Loucy (cell line): Measurements from ENCODE around the gene RPUSD2.

Experiments
- H2AFZ ChIP-seq: fragments of 200-600 bp; sonication (generic); 2 replicates; pipeline ENCODE4 v1.6.0; 2016; ENCODE audit warnings: antibody characterized with exemption, mild to moderate bottlenecking, low read length, moderate library complexity
- H3F3A ChIP-seq: fragments of 200-600 bp; 2 replicates; pipeline ENCODE4 v1.6.0; 2016; ENCODE audit warnings: antibody characterized with exemption, low read depth, mild to moderate bottlenecking
- H3K27me3 ChIP-seq: fragments of 200-600 bp; sonication (generic); 2 replicates; pipeline ENCODE4 v1.6.1; 2014; ENCODE audit warnings: low read length, mild to moderate bottlenecking; ENCODE audit not compliant: insufficient read depth, poor library complexity, severe bottlenecking
- H3K36me3 ChIP-seq: fragments of 200-600 bp; sonication (generic); 2 replicates; pipeline ENCODE4 v1.6.1; 2016; ENCODE audit warnings: low read length; ENCODE audit not compliant: insufficient read depth
- H3K4me1 ChIP-seq: fragments of 200-600 bp; sonication (generic); 2 replicates; pipeline ENCODE4 v1.5.1; 2014; ENCODE audit warnings: low read length, mild to moderate bottlenecking; ENCODE audit not compliant: insufficient read depth, poor library complexity, severe bottlenecking
- H3K4me2 ChIP-seq: fragments of 200-600 bp; sonication (generic); 2 replicates; pipeline ENCODE4 v1.6.0; 2014; ENCODE audit warnings: antibody characterized with exemption, low read length, low read depth, mild to moderate bottlenecking; ENCODE audit not compliant: poor library complexity, severe bottlenecking
- H3K4me3 ChIP-seq: fragments of 200-600 bp; sonication (generic); 2 replicates; pipeline ENCODE4 v1.5.1; 2014; ENCODE audit warnings: low read length, mild to moderate bottlenecking, mixed read lengths; ENCODE audit not compliant: poor library complexity, severe bottlenecking
- H3K79me2 ChIP-seq: fragments of 200-600 bp; sonication (generic); 2 replicates; pipeline ENCODE4 v1.6.1; 2014; ENCODE audit warnings: low read length; ENCODE audit not compliant: insufficient read depth
- H3K9ac ChIP-seq: fragments of 200-600 bp; sonication (generic); 2 replicates; pipeline ENCODE4 v1.6.0; 2014; ENCODE audit warnings: mild to moderate bottlenecking, low read depth, low read length, moderate library complexity; ENCODE audit not compliant: poor library complexity, severe bottlenecking
- H3K9me2 ChIP-seq: fragments of 200-600 bp; sonication (generic); replicated peaks from 2 replicates; pipeline ENCODE4 v1.6.1; 2016; ENCODE audit warnings: low read depth, low read length, mixed read lengths
- H3K9me3 ChIP-seq: fragments of 200-600 bp; sonication (generic); 2 replicates; pipeline ENCODE4 v1.6.1; 2014; ENCODE audit warnings: mild to moderate bottlenecking, antibody characterized with exemption, low read length, low read depth; ENCODE audit not compliant: insufficient read depth
- H4K20me1 ChIP-seq: fragments of 200-600 bp; sonication (generic); 2 replicates; pipeline ENCODE4 v1.6.0; 2014; ENCODE audit warnings: antibody characterized with exemption, low read length, mild to moderate bottlenecking; ENCODE audit not compliant: insufficient read depth, poor library complexity, severe bottlenecking
- EZH2phosphoT487 ChIP-seq: fragments of 200-600 bp; IDR thresholded peaks from 2 replicates; pipeline ENCODE4 v1.6.1; 2018; ENCODE audit warnings: antibody characterized with exemption, mild to moderate bottlenecking, moderate library complexity, borderline replicate concordance
- TF ChIP-seq, protein P1 (sequence below): fragments of 200-600 bp; sonication (generic); conservative IDR thresholded peaks from 2 replicates; pipeline ENCODE4 v1.5.1; 2014; ENCODE audit warnings: mild to moderate bottlenecking, antibody characterized with exemption, low read length

Gene RPUSD2

DNA sequence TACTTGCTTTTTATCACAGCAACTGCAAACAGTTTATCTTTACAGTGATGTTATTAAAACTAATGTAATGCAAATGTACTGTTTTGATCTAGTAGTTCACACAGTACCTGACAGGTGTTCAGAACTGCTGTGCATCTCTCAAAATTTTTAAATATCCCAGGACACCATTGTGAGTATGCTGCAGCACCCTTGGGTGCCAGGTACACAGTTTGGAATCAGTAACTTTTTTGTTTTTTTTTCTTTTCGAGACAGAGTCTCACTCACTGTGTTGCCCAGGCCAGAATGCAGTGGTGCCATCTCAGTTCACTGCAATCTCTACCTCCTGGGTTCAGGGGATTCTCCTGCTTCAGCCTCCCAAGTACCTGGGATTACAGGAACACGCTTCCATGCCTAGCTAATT lies 27.9 kb downstream of the RPUSD2 start:
- Histone ChIP-seq H3K9ac (no peak overlapping the region), H3K4me2 (peak overlapping the region; percentile 90), H3F3A (no peaks in the 10 kb centered on the region), H2AFZ (no peak overlapping the region), H3K9me3 (no peaks in the 10 kb centered on the region), H3K4me1 (peaks cover 17% of the 10 kb centered on the region), H3K4me3 (peak overlapping the region; percentile 47), H4K20me1 (peaks cover 10% of the 10 kb centered on the region), H3K36me3 (no peaks in the 10 kb centered on the region), H3K9me2 (no peaks in the 10 kb centered on the region), H3K27me3 (no peaks in the 10 kb centered on the region), H3K79me2 (peaks cover 77% of the 10 kb centered on the region)
- TF ChIP-seq EZH2phosphoT487, result no peak

- Histone ChIP-seq H4K20me1 (peaks cover 10% of the 10 kb centered on the region), H3K4me2 (peak overlapping the region; percentile 90), H3K9me2 (no peaks in the 10 kb centered on the region), H3K4me3 (peak overlapping the region; percentile 47), H3K79me2 (peaks cover 87% of the 10 kb centered on the region), H3K4me1 (peaks cover 17% of the 10 kb centered on the region), H3K9ac (no peak overlapping the region), H2AFZ (no peak overlapping the region), H3K36me3 (peaks cover under 1% of the 10 kb centered on the region; the same call in 1 of the 2 replicates), H3F3A (no peaks in the 10 kb centered on the region), H3K27me3 (no peaks in the 10 kb centered on the region), H3K9me3 (no peaks in the 10 kb centered on the region)
- TF ChIP-seq, protein P1, sequence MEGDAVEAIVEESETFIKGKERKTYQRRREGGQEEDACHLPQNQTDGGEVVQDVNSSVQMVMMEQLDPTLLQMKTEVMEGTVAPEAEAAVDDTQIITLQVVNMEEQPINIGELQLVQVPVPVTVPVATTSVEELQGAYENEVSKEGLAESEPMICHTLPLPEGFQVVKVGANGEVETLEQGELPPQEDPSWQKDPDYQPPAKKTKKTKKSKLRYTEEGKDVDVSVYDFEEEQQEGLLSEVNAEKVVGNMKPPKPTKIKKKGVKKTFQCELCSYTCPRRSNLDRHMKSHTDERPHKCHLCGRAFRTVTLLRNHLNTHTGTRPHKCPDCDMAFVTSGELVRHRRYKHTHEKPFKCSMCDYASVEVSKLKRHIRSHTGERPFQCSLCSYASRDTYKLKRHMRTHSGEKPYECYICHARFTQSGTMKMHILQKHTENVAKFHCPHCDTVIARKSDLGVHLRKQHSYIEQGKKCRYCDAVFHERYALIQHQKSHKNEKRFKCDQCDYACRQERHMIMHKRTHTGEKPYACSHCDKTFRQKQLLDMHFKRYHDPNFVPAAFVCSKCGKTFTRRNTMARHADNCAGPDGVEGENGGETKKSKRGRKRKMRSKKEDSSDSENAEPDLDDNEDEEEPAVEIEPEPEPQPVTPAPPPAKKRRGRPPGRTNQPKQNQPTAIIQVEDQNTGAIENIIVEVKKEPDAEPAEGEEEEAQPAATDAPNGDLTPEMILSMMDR, result no peak
- no peak for TF ChIP-seq EZH2phosphoT487
These were observed 29.0 kb downstream of the RPUSD2 start for GRCh38 chr15:40598126-40598525.

DNA sequence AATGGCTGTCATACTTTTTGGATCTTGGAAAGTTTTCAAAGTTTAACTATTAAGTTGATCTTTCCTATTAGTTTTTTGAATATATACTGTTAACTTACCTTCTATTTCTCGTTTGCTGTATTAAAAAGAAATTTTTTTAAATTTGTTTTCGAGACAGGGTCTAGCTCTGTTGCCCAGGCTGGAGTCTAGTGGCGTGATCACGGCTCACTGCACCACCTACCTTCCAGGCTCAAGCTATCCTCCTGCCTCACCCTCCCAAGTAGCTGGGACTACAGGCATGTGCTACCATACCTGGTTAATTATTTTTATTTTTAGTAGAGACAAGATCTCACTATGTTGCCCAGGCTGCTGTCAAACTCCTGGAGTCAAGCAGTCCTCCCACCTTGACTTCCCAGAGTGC lies 29.6 kb downstream of the RPUSD2 start:
- Histone ChIP-seq H4K20me1 (peaks cover 10% of the 10 kb centered on the region), H3K4me3 (no peak overlapping the region), H3K36me3 (peaks cover 6% of the 10 kb centered on the region; the same call in 1 of the 2 replicates), H3K9ac (no peak overlapping the region), H3K4me1 (peaks cover 17% of the 10 kb centered on the region), H3K27me3 (no peaks in the 10 kb centered on the region), H3K9me3 (no peaks in the 10 kb centered on the region), H3K4me2 (peak overlapping the region; percentile 90), H3K79me2 (peaks cover 93% of the 10 kb centered on the region), H3F3A (no peaks in the 10 kb centered on the region), H2AFZ (no peak overlapping the region), H3K9me2 (no peaks in the 10 kb centered on the region)
- TF ChIP-seq, protein P1, result no peak
- no peak for TF ChIP-seq EZH2phosphoT487

DNA sequence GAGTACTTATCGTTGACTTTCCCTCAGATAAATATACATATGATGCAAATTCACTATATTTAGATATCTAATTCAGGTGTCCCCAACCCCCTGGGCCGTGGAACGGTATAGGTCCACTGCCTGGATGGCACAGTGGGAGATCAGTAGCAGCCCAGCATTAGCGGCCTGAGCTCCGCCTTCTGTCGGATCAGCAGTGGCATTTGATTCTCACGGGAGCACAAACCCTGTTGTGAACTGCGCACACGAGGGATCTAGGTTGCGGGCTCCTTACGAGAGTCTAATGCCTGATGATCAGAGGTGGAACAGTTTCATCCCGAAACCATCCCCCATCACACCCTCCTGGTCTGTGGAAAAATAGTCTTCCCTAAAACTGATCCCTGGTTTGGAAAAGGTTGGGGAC lies 31.9 kb downstream of the RPUSD2 start:
- H3K27me3 ChIP-seq, result no peaks in the 10 kb centered on the region
- no peak for TF ChIP-seq EZH2phosphoT487
- TF ChIP-seq, protein P1, result no peak
- H3K4me3 ChIP-seq, result no peak overlapping the region
- H3K9ac ChIP-seq, result no peak overlapping the region
- H3K4me2 ChIP-seq, result peak overlapping the region; percentile 90
- peaks cover 88% of the 10 kb centered on the region for H3K79me2 ChIP-seq
- no peaks in the 10 kb centered on the region for H4K20me1 ChIP-seq
- no peak overlapping the region for H2AFZ ChIP-seq
- H3K36me3 ChIP-seq, result peaks cover 27% of the 10 kb centered on the region; the same call in 1 of the 2 replicates
- peaks cover 14% of the 10 kb centered on the region for H3K4me1 ChIP-seq
- no peaks in the 10 kb centered on the region for H3F3A ChIP-seq
- no peaks in the 10 kb centered on the region for H3K9me2 ChIP-seq
- H3K9me3 ChIP-seq, result no peaks in the 10 kb centered on the region
